ENCODE data around the gene HM13. TPM values are rescaled to one million over a fixed set of nuclear protein-coding genes. Genes with fewer than 3 reads are reported as not detected.

The HM13 gene
- total and polyA plus RNA-seq, 2 of the 13 experiments (the other 11 are each of a cell fraction or from before 2014, with no cell fraction given) = 118 to 243 TPM

DNA sequence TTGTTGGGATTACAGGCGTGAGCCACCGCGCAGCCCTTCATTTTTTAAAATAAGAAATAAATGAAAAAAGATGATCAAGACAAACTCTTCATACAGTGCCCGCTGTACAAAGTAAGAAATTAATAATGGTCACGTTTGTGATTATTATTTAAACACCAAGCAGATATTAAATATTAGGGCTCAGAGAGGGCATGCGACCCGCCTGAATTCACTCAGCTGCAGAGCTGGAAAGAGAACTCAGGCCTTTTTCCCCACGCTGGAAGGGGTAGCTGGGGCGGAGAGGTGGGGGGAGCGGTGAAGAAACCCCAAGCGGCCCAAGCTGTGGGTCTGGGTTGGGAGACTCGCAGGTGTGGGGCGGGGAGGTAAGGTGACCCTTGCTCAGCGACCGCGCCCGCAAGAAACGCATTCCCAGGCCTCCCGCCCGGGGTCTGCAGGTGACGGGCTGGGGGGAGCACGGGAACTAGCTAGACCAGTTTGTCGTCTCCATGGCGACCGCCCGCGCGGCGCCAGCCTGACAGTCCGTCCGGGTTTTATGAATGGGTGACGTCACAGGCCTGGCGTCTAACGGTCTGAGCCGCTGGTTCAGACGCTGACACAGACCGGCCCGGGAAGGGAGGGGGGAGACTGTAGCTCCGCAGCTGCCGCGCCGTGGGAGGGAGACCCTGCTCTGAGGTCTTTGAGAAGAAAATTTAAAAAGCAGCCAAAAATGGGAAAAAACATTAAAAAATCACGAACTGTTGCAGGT is 89.8 kb downstream of the HM13 start (continued):
- TF ChIP-seq USF2 (IDR thresholded peaks at IDR 0.05; ENCODE audit: low read depth, low read length) = 0 out of 2 replicates have a peak, but pooled peaks have one; percentile 5
- TF ChIP-seq USF2 (CRISPR knock-in tag; IDR thresholded peaks at IDR 0.05; ENCODE audit: borderline replicate concordance) = peak; percentile 65; the same call in 1 of the 2 replicates
- TF ChIP-seq CERS6 (CRISPR knock-in tag; IDR thresholded peaks at IDR 0.05) = no peak
- TF ChIP-seq ELF3 (CRISPR knock-in tag; IDR thresholded peaks at IDR 0.05) = peak; percentile 91; the same call in 1 of the 2 replicates
- peak; percentile 90 for TF ChIP-seq KMT2A (CRISPR knock-in tag; IDR thresholded peaks at IDR 0.05)
- peak; percentile 84 for TF ChIP-seq RFXANK (CRISPR knock-in tag; IDR thresholded peaks at IDR 0.05)
- peak; percentile 96 for TF ChIP-seq MIER3 (CRISPR knock-in tag; IDR thresholded peaks at IDR 0.05; ENCODE audit: borderline replicate concordance)
- peak; percentile 100 for TF ChIP-seq PATZ1 (CRISPR knock-in tag; IDR thresholded peaks at IDR 0.05)
- TF ChIP-seq ZNF773 (CRISPR knock-in tag; IDR thresholded peaks at IDR 0.05; ENCODE audit: borderline replicate concordance) = peak; percentile 40; the same call in 1 of the 2 replicates
- peak; percentile 91 for TF ChIP-seq POLR2AphosphoS2 (IDR thresholded peaks at IDR 0.05; ENCODE audit: low read depth, low read length)
- no peak for TF ChIP-seq NAIF1 (CRISPR knock-in tag; IDR thresholded peaks at IDR 0.05; ENCODE audit: borderline replicate concordance)
- no peak; the same call in 1 of the 2 replicates for TF ChIP-seq ZNF510 (CRISPR knock-in tag; IDR thresholded peaks at IDR 0.05; ENCODE audit: low read depth)
- TF ChIP-seq, protein P1, sequence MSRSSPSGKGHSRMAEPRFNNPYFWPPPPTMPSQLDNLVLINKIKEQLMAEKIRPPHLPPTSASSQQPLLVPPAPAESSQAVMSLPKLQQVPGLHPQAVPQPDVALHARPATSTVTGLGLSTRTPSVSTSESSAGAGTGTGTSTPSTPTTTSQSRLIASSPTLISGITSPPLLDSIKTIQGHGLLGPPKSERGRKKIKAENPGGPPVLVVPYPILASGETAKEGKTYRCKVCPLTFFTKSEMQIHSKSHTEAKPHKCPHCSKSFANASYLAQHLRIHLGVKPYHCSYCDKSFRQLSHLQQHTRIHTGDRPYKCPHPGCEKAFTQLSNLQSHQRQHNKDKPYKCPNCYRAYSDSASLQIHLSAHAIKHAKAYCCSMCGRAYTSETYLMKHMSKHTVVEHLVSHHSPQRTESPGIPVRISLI (CRISPR knock-in tag; IDR thresholded peaks at IDR 0.05; ENCODE audit: borderline replicate concordance) = peak; percentile 90
- TF ChIP-seq KDM5B (CRISPR knock-in tag; IDR thresholded peaks at IDR 0.05; ENCODE audit: borderline replicate concordance) = peak; percentile 93
- TF ChIP-seq ZNF550 (CRISPR knock-in tag; IDR thresholded peaks at IDR 0.05; ENCODE audit: borderline replicate concordance) = no peak
- TF ChIP-seq KDM4B (CRISPR knock-in tag; IDR thresholded peaks at IDR 0.05) = peak; percentile 99
- TF ChIP-seq, protein P2, sequence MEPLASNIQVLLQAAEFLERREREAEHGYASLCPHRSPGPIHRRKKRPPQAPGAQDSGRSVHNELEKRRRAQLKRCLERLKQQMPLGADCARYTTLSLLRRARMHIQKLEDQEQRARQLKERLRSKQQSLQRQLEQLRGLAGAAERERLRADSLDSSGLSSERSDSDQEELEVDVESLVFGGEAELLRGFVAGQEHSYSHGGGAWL (CRISPR knock-in tag; IDR thresholded peaks at IDR 0.05) = peak; percentile 90
- TF ChIP-seq JUND (CRISPR knock-in tag; IDR thresholded peaks at IDR 0.05) = peak; percentile 94
- TF ChIP-seq SMYD3 (CRISPR knock-in tag; IDR thresholded peaks at IDR 0.05) = no peak; the same call in 1 of the 2 replicates
- peak; percentile 75 for TF ChIP-seq KDM6A (CRISPR knock-in tag; IDR thresholded peaks at IDR 0.05; ENCODE audit: low read depth)
- no peak for TF ChIP-seq ZNF547 (CRISPR knock-in tag; IDR thresholded peaks at IDR 0.05)
- no peak for TF ChIP-seq MATR3 (CRISPR knock-in tag; IDR thresholded peaks at IDR 0.05)
- TF ChIP-seq ZNF772 (CRISPR knock-in tag; IDR thresholded peaks at IDR 0.05) = peak; percentile 97
- TF ChIP-seq BORCS8-MEF2B (CRISPR knock-in tag; IDR thresholded peaks at IDR 0.05) = peak; percentile 86
- peak; percentile 86; the same call in 1 of the 2 replicates for TF ChIP-seq TSC22D2 (CRISPR knock-in tag; IDR thresholded peaks at IDR 0.05; ENCODE audit: borderline replicate concordance)

Measured in HepG2 (cell line).